GM12891 (cell line): ENCODE results near the gene ERBB3.
"Not testable (repeated sequence)": the region's sequence is repeated elsewhere in the genome, so short reads cannot be mapped to it uniquely, and the experiment has no call there.

ENCODE experiments used
- POLR2A ChIP-seq: IDR thresholded peaks from 2 replicates; pipeline ENCODE4 v1.6.1; 2011; ENCODE audit warnings: low read depth, low read length, control low read depth
- TAF1 ChIP-seq: IDR thresholded peaks from 2 replicates; pipeline ENCODE4 v1.6.1; 2011; ENCODE audit warnings: low read depth, low read length, control low read depth

DNA sequence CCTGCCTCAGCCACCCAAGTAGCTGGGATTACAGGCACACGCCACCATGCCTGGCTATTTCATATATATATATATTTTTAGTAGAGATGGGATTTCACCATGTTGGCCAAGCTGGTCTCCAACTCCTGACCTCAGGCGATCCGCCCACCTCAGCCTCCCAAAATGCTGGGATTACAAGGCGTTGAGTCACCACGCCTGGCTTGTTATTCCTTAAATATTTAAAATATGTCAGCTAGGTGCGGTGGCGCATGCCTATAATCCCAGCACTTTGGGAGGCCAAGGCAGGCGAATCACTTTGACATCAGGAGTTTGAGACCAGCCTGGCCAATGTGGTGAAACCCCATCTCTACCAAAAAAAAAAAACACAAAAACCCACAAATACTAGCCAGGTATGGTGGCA is 20.0 kb upstream of the ERBB3 start:
- TF ChIP-seq TAF1, POLR2A: not testable (repeated sequence)
